Uterus (tissue), 2 donors: Measurements from ENCODE around the gene SLC22A17.

Experiments
- POLR2A ChIP-seq, 2 donors: fragments of 450-650 bp; IDR thresholded peaks; one replicate each; pipeline ENCODE4 v1.6.1; 2016; ENCODE audit warnings: antibody characterized with exemption in 2 of 2, mild to moderate bottlenecking in 1 of 2, moderate library complexity in 1 of 2
- TF ChIP-seq, protein P1 (sequence below), 4 experiments: fragments of 200-600 bp in 2 of 4; fragments of 450-650 bp in 2 of 4; sonication (generic) in 2 of 4; IDR thresholded peaks; one replicate each; pipeline ENCODE4 v1.5.1; 2016 to 2019; ENCODE audit warnings: antibody characterized with exemption in 4 of 4, mild to moderate bottlenecking in 2 of 4, moderate library complexity in 1 of 4

DNA sequence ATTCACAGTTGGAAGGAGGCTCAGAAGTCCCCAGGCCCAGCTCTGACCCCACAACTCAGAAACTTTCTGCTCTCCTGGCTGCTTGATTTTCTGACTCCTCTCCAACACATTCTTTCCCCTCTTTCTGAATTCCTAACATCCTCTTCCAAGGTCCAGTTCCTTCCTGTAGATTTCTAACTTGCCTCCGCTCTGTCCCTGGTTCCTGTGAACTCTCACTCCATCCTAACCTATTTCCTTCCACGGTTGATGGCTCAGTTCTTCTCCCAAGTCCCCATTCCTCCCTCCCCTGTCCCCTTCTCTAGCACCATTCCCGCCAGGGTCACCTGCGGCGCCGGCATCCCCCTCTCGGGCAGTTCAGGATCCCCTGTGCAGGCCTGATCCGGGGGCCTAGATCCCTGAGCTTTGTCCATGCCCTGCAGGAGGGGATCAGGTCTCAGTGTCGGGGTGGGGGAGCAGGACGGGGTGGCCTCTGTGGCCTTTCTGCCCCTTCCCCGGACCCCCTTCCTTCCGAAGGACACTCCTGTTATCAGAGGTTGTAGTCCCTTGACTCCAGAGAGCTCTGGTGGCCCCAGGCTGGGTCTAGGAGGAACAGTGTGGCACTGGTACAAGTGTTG, 6.0 kb upstream of the SLC22A17 start:
- TF ChIP-seq, protein P1, sequence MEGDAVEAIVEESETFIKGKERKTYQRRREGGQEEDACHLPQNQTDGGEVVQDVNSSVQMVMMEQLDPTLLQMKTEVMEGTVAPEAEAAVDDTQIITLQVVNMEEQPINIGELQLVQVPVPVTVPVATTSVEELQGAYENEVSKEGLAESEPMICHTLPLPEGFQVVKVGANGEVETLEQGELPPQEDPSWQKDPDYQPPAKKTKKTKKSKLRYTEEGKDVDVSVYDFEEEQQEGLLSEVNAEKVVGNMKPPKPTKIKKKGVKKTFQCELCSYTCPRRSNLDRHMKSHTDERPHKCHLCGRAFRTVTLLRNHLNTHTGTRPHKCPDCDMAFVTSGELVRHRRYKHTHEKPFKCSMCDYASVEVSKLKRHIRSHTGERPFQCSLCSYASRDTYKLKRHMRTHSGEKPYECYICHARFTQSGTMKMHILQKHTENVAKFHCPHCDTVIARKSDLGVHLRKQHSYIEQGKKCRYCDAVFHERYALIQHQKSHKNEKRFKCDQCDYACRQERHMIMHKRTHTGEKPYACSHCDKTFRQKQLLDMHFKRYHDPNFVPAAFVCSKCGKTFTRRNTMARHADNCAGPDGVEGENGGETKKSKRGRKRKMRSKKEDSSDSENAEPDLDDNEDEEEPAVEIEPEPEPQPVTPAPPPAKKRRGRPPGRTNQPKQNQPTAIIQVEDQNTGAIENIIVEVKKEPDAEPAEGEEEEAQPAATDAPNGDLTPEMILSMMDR (IDR thresholded peaks at IDR 0.05): no peak
- TF ChIP-seq POLR2A (IDR thresholded peaks at IDR 0.05): no peak
